Inflammatory macrophage treated with lipopolysaccharide for 1 hour (primary cell): Measurements from ENCODE around the gene HBA1.
"Not testable (repeated sequence)": the region's sequence is repeated elsewhere in the genome, so short reads cannot be mapped to it uniquely, and the experiment has no call there.

ENCODE experiments used
- DNase-seq, 2 donors: peaks; one replicate each; pipeline ENCODE4 v3.0.0-alpha.2; 2020 to 2022

The HBA1 gene

GRCh38 chr16:176477-177382 lies at the start of gene HBA1:
TSS of gene HBA1 (plus strand) at chr16:176680. CDS start at chr16:176717, 37 bp downstream.
- not testable (repeated sequence) for DNase-seq

- no peak for DNase-seq
Measured at GRCh38 chr16:129075-129474, 47.4 kb upstream of the HBA1 start.

GRCh38 chr16:130533-131173 lies 45.8 kb upstream of the HBA1 start:
- DNase-seq, result no peak

GRCh38 chr16:132120-132519 lies 44.4 kb upstream of the HBA1 start:
- no peak for DNase-seq

GRCh38 chr16:133716-134115 lies 42.8 kb upstream of the HBA1 start:
- no peak for DNase-seq

GRCh38 chr16:138049-138417 lies 38.4 kb upstream of the HBA1 start:
- no peak for DNase-seq

GRCh38 chr16:140175-140857 lies 36.2 kb upstream of the HBA1 start:
- DNase-seq, result no peak

- DNase-seq, result no peak
Measured at GRCh38 chr16:142405-142967, 34.0 kb upstream of the HBA1 start.

- no peak for DNase-seq
Measured at GRCh38 chr16:143047-143446, 33.4 kb upstream of the HBA1 start.

- no peak for DNase-seq
Measured at GRCh38 chr16:143456-143855, 33.0 kb upstream of the HBA1 start.

- no peak for DNase-seq
Measured at GRCh38 chr16:144797-145252, 31.7 kb upstream of the HBA1 start.

- no peak for DNase-seq
Measured at GRCh38 chr16:146646-147045, 29.8 kb upstream of the HBA1 start.

- no peak for DNase-seq
Measured at GRCh38 chr16:149024-149660, 27.3 kb upstream of the HBA1 start.

- no peak for DNase-seq
Measured at GRCh38 chr16:152141-153128, 24.0 kb upstream of the HBA1 start, which contains the start of gene HBZ. TSS of gene HBZ (plus strand) at chr16:152644. CDS start at chr16:152910, 266 bp downstream.

GRCh38 chr16:153129-153521 lies 23.4 kb upstream of the HBA1 start:
- not testable (repeated sequence) for DNase-seq

- DNase-seq, result not testable (repeated sequence)
Measured at GRCh38 chr16:153550-154216, 22.8 kb upstream of the HBA1 start.

GRCh38 chr16:154217-155030 lies 22.1 kb upstream of the HBA1 start:
- peak in 1 of 2 donors; percentile 8 for DNase-seq

- DNase-seq, result no peak
Measured at GRCh38 chr16:155031-155398, 21.5 kb upstream of the HBA1 start.

GRCh38 chr16:159136-159849 lies 17.2 kb upstream of the HBA1 start:
- DNase-seq, result no peak
